RWPE2 (cell line): ENCODE data around the gene MUC21.

ENCODE experiments used
- ATAC-seq: fragments of 200-7000 bp; cut with Tn5 transposase; 3 replicates; pipeline ENCODE4 v1.9.1; 2021; ENCODE audit warnings: low read depth
- DNase-seq: peaks from one replicate; pipeline ENCODE4 v3.0.0-alpha.2; 2020; ENCODE audit warnings: low spot score
- H3K27ac ChIP-seq: fragments of 450-650 bp; 2 replicates; pipeline ENCODE4 v1.5.1; 2017; ENCODE audit warnings: mild to moderate bottlenecking; ENCODE audit not compliant: poor library complexity, severe bottlenecking
- H3K27me3 ChIP-seq: fragments of 250-450 bp; sonication (Bioruptor Pico); 2 replicates; pipeline ENCODE4 v1.5.1; 2021; ENCODE audit warnings: mild to moderate bottlenecking, moderate library complexity; ENCODE audit not compliant: insufficient read depth, poor library complexity, severe bottlenecking
- H3K36me3 ChIP-seq: fragments of 250-450 bp; sonication (Bioruptor Pico); 2 replicates; pipeline ENCODE4 v1.5.1; 2020; ENCODE audit warnings: low read depth, mild to moderate bottlenecking, moderate library complexity
- H3K4me1 ChIP-seq: fragments of 250-450 bp; sonication (Bioruptor Pico); 2 replicates; pipeline ENCODE4 v1.5.1; 2021; ENCODE audit warnings: mild to moderate bottlenecking, moderate library complexity; ENCODE audit not compliant: insufficient read depth, poor library complexity, severe bottlenecking
- H3K4me3 ChIP-seq: fragments of 250-450 bp; sonication (Bioruptor Pico); 2 replicates; pipeline ENCODE4 v1.5.1; 2021; ENCODE audit warnings: mild to moderate bottlenecking, moderate library complexity; ENCODE audit not compliant: severe bottlenecking
- H3K9me3 ChIP-seq: fragments of 250-450 bp; sonication (Bioruptor Pico); 2 replicates; pipeline ENCODE4 v1.5.1; 2021; ENCODE audit warnings: mild to moderate bottlenecking, moderate library complexity; ENCODE audit not compliant: severe bottlenecking
- TF ChIP-seq, protein P1 (sequence below): fragments of 450-650 bp; IDR thresholded peaks from one replicate; pipeline ENCODE4 v1.5.1; 2017; ENCODE audit warnings: mild to moderate bottlenecking, moderate library complexity; ENCODE audit not compliant: poor library complexity, severe bottlenecking

Gene MUC21

DNA sequence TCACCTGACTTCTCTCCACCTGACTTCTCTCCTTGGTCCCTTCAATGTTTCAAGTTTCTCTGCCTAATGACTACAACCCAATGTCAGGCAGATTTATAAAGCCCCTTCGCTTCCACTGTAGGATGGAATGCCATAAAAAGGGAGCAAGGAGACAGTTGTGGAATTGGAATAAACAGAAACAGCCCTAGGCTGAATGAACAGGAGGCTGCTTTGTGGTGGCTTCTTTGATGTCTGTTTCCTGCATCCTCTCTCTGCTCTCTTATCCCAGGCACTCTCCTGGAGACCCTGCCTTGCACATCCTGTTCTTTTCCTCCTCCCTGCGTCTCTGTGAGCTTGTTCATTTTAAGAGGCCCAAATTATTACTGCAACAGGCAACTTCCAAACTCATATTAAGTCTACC is 25.8 kb upstream of the MUC21 start:
- ATAC-seq (no peak), DNase-seq (no peak)
- TF ChIP-seq, protein P1, sequence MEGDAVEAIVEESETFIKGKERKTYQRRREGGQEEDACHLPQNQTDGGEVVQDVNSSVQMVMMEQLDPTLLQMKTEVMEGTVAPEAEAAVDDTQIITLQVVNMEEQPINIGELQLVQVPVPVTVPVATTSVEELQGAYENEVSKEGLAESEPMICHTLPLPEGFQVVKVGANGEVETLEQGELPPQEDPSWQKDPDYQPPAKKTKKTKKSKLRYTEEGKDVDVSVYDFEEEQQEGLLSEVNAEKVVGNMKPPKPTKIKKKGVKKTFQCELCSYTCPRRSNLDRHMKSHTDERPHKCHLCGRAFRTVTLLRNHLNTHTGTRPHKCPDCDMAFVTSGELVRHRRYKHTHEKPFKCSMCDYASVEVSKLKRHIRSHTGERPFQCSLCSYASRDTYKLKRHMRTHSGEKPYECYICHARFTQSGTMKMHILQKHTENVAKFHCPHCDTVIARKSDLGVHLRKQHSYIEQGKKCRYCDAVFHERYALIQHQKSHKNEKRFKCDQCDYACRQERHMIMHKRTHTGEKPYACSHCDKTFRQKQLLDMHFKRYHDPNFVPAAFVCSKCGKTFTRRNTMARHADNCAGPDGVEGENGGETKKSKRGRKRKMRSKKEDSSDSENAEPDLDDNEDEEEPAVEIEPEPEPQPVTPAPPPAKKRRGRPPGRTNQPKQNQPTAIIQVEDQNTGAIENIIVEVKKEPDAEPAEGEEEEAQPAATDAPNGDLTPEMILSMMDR: no peak
- no peak overlapping the region for H3K4me3 ChIP-seq
- no peaks in the 10 kb centered on the region for H3K36me3 ChIP-seq
- H3K4me1 ChIP-seq: peaks cover 7% of the 10 kb centered on the region
- no peak overlapping the region for H3K27ac ChIP-seq
- no peaks in the 10 kb centered on the region for H3K9me3 ChIP-seq
- H3K27me3 ChIP-seq: no peaks in the 10 kb centered on the region

DNA sequence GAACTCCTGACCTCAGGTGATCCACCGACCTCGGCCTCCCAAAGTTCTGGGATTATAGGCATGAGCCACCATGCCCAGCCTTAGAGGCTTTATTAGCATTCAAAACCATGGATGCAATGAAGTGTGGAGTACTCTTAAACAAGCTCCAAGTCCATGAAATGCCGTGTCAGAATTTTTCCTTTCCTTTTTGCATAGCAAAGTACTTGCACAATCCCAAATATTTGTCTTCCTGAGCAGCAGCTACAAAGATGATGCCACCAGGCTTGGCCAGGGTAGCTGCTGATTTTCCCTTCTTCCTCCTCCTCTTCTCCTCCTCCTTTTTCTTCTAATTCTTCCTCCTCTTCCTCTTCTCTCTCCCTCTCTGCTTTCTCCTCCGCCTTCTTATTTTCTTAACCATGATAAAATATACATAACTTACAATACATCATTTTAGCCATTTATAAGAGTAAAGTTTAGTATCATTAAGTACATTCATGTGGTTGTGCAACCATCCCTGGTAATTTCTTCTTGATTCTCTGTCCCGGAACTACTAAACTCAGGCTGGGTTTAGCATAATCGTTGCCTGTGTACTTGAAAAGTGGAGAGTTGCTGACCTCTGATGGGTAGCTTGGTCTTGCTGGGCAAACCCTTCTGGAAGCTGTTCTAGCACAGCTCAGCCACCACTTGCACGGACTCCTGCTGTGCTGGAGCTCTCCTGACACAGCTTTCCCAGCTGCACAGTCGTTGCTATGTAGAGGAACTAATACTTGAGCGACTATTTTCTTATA is 22.4 kb upstream of the MUC21 start:
- DNase-seq: no peak
- H3K27me3 ChIP-seq: no peaks in the 10 kb centered on the region
- ATAC-seq: no peak
- H3K27ac ChIP-seq: no peak overlapping the region
- TF ChIP-seq, protein P1: no peak
- no peak overlapping the region for H3K4me3 ChIP-seq
- no peaks in the 10 kb centered on the region for H3K9me3 ChIP-seq
- H3K4me1 ChIP-seq: peaks cover 5% of the 10 kb centered on the region
- H3K36me3 ChIP-seq: no peaks in the 10 kb centered on the region

DNA sequence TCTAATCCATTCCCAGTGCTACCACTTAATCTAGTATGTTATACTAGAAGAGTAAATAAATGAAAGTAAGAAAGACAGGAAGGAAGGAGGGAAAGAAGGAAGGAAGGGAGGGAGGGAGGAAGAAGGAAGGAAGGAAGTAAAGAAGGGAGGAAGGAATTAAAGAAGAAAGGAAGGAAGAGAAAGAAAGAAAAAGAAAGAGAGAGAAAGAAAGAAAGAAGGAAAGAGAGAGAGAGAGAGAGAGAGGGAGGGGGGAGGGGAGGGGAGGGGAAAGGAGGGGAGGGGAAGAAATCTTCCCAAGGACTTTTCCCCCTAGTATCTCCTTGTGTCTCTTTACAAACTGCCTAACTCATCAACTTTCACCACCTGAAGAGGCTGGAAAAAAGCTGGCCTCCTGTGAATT is 20.8 kb upstream of the MUC21 start:
- DNase-seq (no peak), ATAC-seq (no peak)
- H3K36me3 ChIP-seq: no peaks in the 10 kb centered on the region
- no peak overlapping the region for H3K27ac ChIP-seq
- TF ChIP-seq, protein P1: no peak
- H3K4me1 ChIP-seq: peaks cover 5% of the 10 kb centered on the region
- no peak overlapping the region for H3K4me3 ChIP-seq
- H3K9me3 ChIP-seq: no peaks in the 10 kb centered on the region
- H3K27me3 ChIP-seq: no peaks in the 10 kb centered on the region

DNA sequence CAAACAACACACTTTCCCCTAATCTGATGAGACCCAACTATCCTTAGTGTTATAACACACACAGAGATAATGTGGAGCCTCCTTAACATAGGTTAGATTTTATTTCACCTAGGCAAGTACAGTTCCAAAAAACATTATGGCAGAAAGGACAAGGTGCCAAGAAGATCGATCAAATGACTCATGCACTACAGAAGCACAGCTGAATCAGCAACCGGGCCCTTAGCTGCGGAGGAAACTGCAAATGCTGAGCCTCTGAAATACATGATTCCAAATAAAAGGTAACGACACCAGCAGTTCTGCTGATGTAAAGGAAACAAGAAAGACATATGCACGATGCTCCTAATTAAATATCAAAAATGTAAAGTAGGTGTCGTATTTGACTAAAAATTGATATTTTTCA is 19.9 kb upstream of the MUC21 start:
- no peaks in the 10 kb centered on the region for H3K27me3 ChIP-seq
- TF ChIP-seq, protein P1: no peak
- H3K4me1 ChIP-seq: peaks cover 5% of the 10 kb centered on the region
- H3K9me3 ChIP-seq: no peaks in the 10 kb centered on the region
- ATAC-seq: peak; percentile 59; the same call in 2 of the 3 replicates
- no peak for DNase-seq
- H3K4me3 ChIP-seq: no peak overlapping the region
- no peaks in the 10 kb centered on the region for H3K36me3 ChIP-seq
- H3K27ac ChIP-seq: no peak overlapping the region

DNA sequence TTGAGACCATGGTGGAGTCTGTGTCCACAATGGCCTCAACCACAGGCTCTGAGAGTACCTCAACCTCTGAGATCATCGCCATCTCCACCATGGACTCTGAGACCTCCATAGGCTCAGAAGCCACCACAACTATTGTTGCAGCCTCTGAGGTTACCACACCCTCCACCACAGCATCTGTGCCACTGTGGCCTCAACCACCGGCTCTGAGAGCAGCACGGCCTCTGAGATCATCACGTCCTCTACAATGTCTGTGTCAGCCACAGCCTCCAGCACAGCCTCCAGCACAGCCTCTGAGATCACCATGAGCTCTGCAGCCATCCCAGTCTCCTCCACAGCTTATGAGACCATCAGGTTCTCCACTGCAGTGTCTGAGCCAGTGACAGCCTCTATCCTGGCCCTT is 19.4 kb upstream of the MUC21 start:
- H3K9me3 ChIP-seq: no peaks in the 10 kb centered on the region
- no peak overlapping the region for H3K4me3 ChIP-seq
- TF ChIP-seq, protein P1: no peak
- H3K4me1 ChIP-seq: peaks cover 5% of the 10 kb centered on the region
- DNase-seq: no peak
- no peaks in the 10 kb centered on the region for H3K36me3 ChIP-seq
- no peak for ATAC-seq
- no peak overlapping the region for H3K27ac ChIP-seq
- H3K27me3 ChIP-seq: no peaks in the 10 kb centered on the region
